HEK293 (cell line): Measurements from ENCODE around the gene AK1.

Experiments used
- EGR2 ChIP-seq: fragments of 450-650 bp; formaldehyde crosslinking; IDR thresholded peaks from 2 replicates; pipeline ENCODE4 v1.5.1; 2016; ENCODE audit warnings: low read depth, missing biosample characterization, missing genetic modification characterization
- TRIM28 ChIP-seq: IDR thresholded peaks from 2 replicates; pipeline ENCODE4 v1.6.1; 2011; ENCODE audit warnings: low read length, control low read depth, borderline replicate concordance
- ZNF335 ChIP-seq: fragments of 450-650 bp; formaldehyde crosslinking; conservative IDR thresholded peaks from 2 replicates; pipeline ENCODE4 v1.5.1; 2016; ENCODE audit warnings: missing biosample characterization, missing genetic modification characterization
- ZNF341 ChIP-seq: fragments of 450-650 bp; formaldehyde crosslinking; IDR thresholded peaks from 2 replicates; pipeline ENCODE4; 2016; ENCODE audit warnings: low read depth, missing biosample characterization, missing genetic modification characterization
- ZNF423 ChIP-seq: fragments of 450-650 bp; formaldehyde crosslinking; IDR thresholded peaks from 2 replicates; pipeline ENCODE4 v1.5.1; 2016; ENCODE audit warnings: missing biosample characterization, missing genetic modification characterization
- ZNF548 ChIP-seq: fragments of 450-650 bp; formaldehyde crosslinking; IDR thresholded peaks from 2 replicates; pipeline ENCODE4 v1.5.1; 2016; ENCODE audit warnings: missing biosample characterization, missing genetic modification characterization
- ZNF629 ChIP-seq: fragments of 450-650 bp; formaldehyde crosslinking; IDR thresholded peaks from 2 replicates; pipeline ENCODE4 v1.5.1; 2017; ENCODE audit warnings: missing biosample characterization, missing genetic modification characterization
- ZNF768 ChIP-seq: fragments of 450-650 bp; formaldehyde crosslinking; IDR thresholded peaks from 2 replicates; pipeline ENCODE4 v1.5.1; 2018; ENCODE audit warnings: missing biosample characterization, mild to moderate bottlenecking, missing genetic modification characterization
- TF ChIP-seq, protein P1 (sequence below): fragments of 450-650 bp; formaldehyde crosslinking; conservative IDR thresholded peaks from 2 replicates; pipeline ENCODE4 v1.5.1; 2016; ENCODE audit warnings: low read depth, missing biosample characterization, missing genetic modification characterization
- TF ChIP-seq, protein P2 (sequence below): fragments of 450-650 bp; formaldehyde crosslinking; IDR thresholded peaks from 2 replicates; pipeline ENCODE4 v1.5.1; 2017; ENCODE audit warnings: missing biosample characterization, missing genetic modification characterization
- TF ChIP-seq, protein P3 (sequence below): fragments of 450-650 bp; formaldehyde crosslinking; optimal IDR thresholded peaks from 2 replicates; pipeline ENCODE3; 2016; ENCODE audit warnings: missing biosample characterization, mild to moderate bottlenecking, missing genetic modification characterization
- TF ChIP-seq, protein P4 (sequence below): fragments of 450-650 bp; formaldehyde crosslinking; IDR thresholded peaks from 2 replicates; pipeline ENCODE4 v1.5.1; 2016; ENCODE audit warnings: missing biosample characterization, missing genetic modification characterization
- TF ChIP-seq, protein P5 (sequence below): fragments of 450-650 bp; IDR thresholded peaks from 2 replicates; pipeline ENCODE4 v1.5.1; 2018; ENCODE audit warnings: missing biosample characterization, mild to moderate bottlenecking, missing genetic modification characterization
- TF ChIP-seq, protein P6 (sequence below): fragments of 450-650 bp; formaldehyde crosslinking; IDR thresholded peaks from 2 replicates; pipeline ENCODE4 v1.5.1; 2017; ENCODE audit warnings: missing biosample characterization, missing genetic modification characterization

The AK1 gene

DNA sequence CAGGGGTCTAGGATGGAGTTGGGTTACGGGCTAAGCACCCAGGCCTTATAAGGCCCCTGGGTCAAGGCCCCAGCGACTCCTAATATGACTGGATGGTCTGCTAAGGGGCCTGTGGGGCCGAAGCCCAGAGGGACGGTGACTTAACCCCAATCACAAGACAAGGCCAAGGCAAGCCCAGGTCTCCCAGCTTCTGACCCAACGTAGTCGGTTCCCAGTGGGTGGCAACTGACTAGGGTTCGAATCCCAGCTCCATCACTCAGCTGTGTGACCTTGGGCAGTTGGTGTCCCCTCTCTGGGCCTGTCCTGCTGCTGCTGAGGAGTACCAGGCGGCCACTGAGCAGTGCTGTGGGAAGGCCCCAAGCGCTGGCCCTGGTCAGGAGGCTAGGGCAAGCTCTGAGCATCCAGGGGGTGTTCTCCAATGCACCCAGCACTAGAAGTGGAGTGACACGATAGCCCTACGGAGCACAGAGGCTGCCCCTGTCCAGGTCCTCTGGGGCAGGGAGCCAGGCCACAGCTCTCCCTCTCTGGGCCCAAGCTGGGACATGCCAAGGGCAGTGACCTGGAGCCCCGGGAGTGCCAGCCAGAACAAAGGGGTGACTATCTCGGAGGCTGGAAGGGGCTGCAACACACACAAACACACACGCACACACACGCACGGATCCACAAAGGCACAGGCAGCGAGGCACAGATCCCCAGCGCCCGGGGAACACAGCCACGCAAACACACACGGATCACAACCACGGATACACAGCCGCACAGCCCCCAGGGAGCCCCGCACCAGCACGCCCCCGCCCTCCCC, 512 bp downstream of the AK1 start (continued):
- TF ChIP-seq, protein P1, sequence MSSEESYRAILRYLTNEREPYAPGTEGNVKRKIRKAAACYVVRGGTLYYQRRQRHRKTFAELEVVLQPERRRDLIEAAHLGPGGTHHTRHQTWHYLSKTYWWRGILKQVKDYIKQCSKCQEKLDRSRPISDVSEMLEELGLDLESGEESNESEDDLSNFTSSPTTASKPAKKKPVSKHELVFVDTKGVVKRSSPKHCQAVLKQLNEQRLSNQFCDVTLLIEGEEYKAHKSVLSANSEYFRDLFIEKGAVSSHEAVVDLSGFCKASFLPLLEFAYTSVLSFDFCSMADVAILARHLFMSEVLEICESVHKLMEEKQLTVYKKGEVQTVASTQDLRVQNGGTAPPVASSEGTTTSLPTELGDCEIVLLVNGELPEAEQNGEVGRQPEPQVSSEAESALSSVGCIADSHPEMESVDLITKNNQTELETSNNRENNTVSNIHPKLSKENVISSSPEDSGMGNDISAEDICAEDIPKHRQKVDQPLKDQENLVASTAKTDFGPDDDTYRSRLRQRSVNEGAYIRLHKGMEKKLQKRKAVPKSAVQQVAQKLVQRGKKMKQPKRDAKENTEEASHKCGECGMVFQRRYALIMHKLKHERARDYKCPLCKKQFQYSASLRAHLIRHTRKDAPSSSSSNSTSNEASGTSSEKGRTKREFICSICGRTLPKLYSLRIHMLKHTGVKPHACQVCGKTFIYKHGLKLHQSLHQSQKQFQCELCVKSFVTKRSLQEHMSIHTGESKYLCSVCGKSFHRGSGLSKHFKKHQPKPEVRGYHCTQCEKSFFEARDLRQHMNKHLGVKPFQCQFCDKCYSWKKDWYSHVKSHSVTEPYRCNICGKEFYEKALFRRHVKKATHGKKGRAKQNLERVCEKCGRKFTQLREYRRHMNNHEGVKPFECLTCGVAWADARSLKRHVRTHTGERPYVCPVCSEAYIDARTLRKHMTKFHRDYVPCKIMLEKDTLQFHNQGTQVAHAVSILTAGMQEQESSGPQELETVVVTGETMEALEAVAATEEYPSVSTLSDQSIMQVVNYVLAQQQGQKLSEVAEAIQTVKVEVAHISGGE = peak; percentile 63
- no peak for TF ChIP-seq EGR2 (tag by site-specific recombination)
- TF ChIP-seq, protein P2, sequence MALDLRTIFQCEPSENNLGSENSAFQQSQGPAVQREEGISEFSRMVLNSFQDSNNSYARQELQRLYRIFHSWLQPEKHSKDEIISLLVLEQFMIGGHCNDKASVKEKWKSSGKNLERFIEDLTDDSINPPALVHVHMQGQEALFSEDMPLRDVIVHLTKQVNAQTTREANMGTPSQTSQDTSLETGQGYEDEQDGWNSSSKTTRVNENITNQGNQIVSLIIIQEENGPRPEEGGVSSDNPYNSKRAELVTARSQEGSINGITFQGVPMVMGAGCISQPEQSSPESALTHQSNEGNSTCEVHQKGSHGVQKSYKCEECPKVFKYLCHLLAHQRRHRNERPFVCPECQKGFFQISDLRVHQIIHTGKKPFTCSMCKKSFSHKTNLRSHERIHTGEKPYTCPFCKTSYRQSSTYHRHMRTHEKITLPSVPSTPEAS = 0 out of 2 replicates have a peak, but pooled peaks have one; percentile 20
- TF ChIP-seq, protein P3, sequence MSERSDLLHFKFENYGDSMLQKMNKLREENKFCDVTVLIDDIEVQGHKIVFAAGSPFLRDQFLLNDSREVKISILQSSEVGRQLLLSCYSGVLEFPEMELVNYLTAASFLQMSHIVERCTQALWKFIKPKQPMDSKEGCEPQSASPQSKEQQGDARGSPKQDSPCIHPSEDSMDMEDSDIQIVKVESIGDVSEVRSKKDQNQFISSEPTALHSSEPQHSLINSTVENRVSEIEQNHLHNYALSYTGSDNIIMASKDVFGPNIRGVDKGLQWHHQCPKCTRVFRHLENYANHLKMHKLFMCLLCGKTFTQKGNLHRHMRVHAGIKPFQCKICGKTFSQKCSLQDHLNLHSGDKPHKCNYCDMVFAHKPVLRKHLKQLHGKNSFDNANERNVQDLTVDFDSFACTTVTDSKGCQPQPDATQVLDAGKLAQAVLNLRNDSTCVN (tag by site-specific recombination) = no peak
- TF ChIP-seq ZNF341 (tag by site-specific recombination) = no peak
- TF ChIP-seq, protein P4, sequence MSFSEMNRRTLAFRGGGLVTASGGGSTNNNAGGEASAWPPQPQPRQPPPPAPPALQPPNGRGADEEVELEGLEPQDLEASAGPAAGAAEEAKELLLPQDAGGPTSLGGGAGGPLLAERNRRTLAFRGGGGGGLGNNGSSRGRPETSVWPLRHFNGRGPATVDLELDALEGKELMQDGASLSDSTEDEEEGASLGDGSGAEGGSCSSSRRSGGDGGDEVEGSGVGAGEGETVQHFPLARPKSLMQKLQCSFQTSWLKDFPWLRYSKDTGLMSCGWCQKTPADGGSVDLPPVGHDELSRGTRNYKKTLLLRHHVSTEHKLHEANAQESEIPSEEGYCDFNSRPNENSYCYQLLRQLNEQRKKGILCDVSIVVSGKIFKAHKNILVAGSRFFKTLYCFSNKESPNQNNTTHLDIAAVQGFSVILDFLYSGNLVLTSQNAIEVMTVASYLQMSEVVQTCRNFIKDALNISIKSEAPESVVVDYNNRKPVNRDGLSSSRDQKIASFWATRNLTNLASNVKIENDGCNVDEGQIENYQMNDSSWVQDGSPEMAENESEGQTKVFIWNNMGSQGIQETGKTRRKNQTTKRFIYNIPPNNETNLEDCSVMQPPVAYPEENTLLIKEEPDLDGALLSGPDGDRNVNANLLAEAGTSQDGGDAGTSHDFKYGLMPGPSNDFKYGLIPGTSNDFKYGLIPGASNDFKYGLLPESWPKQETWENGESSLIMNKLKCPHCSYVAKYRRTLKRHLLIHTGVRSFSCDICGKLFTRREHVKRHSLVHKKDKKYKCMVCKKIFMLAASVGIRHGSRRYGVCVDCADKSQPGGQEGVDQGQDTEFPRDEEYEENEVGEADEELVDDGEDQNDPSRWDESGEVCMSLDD (tag by site-specific recombination) = no peak
- TF ChIP-seq, protein P5, sequence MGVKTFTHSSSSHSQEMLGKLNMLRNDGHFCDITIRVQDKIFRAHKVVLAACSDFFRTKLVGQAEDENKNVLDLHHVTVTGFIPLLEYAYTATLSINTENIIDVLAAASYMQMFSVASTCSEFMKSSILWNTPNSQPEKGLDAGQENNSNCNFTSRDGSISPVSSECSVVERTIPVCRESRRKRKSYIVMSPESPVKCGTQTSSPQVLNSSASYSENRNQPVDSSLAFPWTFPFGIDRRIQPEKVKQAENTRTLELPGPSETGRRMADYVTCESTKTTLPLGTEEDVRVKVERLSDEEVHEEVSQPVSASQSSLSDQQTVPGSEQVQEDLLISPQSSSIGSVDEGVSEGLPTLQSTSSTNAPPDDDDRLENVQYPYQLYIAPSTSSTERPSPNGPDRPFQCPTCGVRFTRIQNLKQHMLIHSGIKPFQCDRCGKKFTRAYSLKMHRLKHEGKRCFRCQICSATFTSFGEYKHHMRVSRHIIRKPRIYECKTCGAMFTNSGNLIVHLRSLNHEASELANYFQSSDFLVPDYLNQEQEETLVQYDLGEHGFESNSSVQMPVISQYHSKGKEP (tag by site-specific recombination) = no peak
- TF ChIP-seq ZNF335 (tag by site-specific recombination) = 0 out of 2 replicates have a peak, but pooled peaks have one; percentile 31
- TF ChIP-seq TRIM28 = no peak
- peak; percentile 59; the same call in 1 of the 2 replicates for TF ChIP-seq ZNF768 (tag by site-specific recombination)
- TF ChIP-seq ZNF548 = no peak
- TF ChIP-seq ZNF423 (tag by site-specific recombination) = no peak
- no peak for TF ChIP-seq ZNF629 (tag by site-specific recombination)
- TF ChIP-seq, protein P6, sequence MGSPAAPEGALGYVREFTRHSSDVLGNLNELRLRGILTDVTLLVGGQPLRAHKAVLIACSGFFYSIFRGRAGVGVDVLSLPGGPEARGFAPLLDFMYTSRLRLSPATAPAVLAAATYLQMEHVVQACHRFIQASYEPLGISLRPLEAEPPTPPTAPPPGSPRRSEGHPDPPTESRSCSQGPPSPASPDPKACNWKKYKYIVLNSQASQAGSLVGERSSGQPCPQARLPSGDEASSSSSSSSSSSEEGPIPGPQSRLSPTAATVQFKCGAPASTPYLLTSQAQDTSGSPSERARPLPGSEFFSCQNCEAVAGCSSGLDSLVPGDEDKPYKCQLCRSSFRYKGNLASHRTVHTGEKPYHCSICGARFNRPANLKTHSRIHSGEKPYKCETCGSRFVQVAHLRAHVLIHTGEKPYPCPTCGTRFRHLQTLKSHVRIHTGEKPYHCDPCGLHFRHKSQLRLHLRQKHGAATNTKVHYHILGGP (tag by site-specific recombination) = no peak
